Activated T-cell treated with anti-CD3 and anti-CD28 coated beads for 48 hours (primary cell): Measurements from ENCODE around the gene NTSR1.

ENCODE experiments used
- DNase-seq: peaks from one replicate; pipeline ENCODE4 v3.0.0-alpha.2; 2020; ENCODE audit warnings: low read depth

NTSR1 gene

GRCh38 chr20:62802026-62802712, 93.5 kb downstream of the NTSR1 start:
- DNase-seq, result no peak

DNA sequence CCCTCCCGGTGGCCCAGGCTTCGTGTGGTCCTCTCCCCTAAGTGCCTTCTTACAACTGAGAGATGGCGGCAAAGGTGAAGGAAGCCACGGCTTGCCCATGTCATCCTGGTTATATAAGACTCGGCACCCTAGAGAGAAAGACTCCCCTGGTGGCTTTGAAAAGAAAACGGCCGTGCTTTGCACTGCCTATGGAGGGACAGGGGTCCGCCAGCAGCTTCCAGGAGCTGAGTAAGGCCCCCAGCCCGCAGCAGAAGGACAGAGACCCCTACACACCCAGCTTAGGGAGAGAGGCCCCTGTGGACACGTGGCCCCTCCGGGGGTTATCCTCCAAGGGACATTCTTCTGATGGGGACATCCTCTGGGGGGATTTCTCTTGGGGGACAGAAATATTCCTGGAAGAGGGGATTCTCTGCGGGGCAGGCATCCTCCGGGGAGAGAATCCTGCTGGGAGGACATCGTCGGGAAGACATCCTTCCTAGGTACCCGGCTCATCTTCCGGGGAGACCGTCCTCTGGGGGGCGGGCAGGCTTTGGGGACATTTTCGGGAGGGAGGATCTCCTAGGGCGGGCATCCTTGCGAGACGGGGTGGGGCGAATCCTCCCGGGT, 95.5 kb downstream of the NTSR1 start:
- no peak for DNase-seq

- DNase-seq, result peak; percentile 62
Measured at GRCh38 chr20:62804627-62805154, 96.1 kb downstream of the NTSR1 start, which contains the start of gene OGFR. Gene OGFR (plus strand): TSS chr20:62804835. CDS start chr20:62804860, 25 bp downstream.

- no peak for DNase-seq
Measured at GRCh38 chr20:62805155-62805710, 96.6 kb downstream of the NTSR1 start.

DNA sequence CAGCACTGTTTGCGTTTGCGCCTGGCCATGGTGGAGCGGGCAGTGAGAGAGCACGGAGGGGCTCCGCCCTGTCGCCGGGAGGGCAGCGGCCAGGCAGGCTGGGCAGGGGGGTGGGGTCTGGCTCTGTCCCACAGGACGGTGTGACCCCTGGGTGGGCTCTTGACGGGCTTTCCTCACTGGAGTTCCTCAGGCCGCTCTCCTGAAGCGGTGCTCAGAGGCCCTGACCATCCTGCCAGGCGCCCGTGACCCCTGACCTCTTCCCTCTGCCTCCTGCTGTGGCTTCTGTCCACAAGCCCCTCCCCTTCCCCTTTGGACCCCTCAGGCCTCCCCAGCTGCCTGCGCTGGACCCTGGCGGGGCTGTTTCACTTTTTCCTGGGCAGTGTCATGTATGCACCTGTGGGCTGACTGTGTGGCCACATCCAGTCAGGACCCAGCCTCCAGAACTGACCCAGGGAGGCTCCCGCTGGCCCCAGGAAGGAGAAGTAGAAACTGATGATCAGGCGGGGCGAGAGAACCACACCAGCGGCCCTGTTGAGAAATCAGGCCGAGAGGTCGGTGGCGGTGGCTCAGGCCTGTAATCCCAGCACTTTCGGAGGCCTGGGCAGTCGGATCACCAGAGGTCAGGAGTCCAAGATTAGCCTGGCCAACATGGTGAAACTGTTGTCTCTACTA, 97.2 kb downstream of the NTSR1 start:
- no peak for DNase-seq

DNA sequence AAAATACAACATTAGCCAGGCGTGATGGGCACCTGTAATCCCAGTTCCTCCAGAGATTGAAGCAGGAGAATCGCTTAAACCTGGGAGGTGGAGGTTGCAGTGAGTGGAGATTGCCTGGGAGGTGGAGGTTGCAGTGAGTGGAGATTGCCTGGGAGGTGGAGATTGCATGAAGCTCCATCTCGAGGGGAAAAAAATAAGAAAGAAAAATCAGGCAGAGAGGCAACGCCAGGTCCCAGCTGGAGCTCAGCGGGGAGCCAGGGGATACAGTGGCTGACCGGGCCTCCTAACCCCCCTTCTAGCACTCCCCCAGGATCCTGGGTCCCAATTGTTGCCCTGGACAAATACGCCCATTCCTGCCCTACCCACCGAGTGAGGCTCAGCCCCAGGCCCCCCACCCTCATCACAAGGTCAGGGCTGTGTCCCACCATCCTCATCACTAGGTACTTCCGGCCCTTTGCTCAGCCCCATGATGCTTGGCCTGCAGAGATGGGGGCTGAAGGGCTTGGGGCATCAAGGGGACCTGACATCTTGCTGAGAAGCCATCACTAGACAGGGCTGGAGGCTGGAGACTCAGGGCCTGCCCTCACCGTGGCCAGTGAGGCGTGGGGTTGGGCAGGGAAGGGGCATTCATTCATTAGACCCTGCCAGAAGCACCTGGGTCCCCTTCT, 97.9 kb downstream of the NTSR1 start:
- DNase-seq, result no peak

DNA sequence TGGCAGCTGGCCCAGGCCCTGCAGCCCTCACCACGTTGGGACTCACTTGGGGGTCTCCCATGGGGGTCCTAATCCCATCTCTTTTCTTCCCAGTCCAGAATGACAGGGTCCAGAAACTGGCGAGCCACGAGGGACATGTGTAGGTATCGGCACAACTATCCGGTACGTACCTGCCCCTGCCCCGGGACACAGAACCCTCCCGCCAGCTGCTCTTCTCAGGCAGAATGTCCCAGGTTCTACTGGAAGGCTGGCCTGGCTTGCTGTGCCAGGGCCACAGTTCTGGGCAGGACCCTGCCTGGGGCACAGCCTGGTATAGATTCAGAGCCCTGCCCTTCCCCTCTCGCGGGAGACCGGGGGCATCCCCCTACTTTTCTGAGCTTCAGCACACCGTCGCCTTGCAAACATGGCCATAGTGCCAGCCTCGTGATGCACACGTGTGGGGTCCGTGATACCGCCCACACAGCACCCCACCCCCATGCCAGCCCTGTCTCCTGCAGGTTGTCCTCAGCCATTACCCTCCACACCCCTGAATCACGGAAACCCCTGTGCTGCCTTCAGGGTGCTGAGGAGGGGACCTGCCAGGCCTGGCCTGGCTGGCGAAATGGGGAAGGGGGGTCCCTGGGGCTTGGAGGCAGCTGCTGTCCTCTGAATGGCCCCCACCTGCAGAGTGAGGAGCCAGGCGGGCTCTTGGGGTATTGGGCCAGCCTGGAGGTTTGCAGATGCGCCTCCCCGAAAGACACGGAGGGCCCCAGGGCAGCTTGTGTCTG, 99.0 kb downstream of the NTSR1 start:
- DNase-seq, result no peak

DNA sequence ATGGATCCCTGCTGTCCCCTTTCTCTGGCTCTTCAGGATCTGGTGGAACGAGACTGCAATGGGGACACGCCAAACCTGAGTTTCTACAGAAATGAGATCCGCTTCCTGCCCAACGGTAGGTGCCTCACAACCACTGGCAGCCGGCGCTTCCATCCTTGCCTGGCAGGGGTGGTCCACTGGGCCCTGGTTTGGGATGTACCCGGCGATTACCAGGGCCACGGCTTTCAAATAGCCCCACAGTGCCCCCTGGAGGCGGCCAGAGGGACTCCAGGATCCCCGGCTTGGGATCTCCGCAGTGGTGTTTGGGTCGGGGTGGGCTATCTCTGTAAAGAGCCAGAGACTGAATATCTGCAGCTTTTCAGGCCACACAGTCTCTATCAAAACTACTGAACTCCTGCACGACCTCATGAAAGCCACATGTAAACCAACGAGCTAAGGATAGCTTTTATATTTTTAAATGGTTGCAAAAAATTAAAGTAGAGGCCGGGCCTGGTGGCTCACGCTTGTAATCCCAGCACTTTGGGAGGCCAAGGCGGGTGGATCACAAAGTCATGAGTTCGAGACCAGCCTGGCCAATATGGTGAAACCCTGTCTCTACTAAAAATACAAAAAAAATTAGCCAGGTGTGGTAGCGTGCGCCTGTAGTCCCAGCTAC, 99.7 kb downstream of the NTSR1 start:
- DNase-seq, result peak; percentile 65

- DNase-seq, result no peak
Measured at GRCh38 chr20:62809530-62810428, 101.1 kb downstream of the NTSR1 start.

DNA sequence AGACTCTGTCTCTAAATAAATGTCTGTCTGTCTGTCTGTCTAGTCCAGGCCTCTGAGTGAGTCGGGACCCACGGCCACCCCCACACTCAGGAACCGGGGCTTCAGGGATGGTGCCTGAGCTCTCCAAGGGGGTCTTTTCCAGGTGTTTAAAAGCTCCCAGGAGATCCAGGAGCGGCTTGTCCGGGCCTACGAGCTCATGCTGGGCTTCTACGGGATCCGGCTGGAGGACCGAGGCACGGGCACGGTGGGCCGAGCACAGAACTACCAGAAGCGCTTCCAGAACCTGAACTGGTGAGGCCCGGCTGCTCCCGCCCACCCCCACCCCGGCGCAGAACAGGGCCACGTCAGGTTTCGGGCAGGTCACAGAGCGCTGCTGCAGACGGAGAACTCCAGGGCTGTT, 102.7 kb downstream of the NTSR1 start:
- no peak for DNase-seq

DNA sequence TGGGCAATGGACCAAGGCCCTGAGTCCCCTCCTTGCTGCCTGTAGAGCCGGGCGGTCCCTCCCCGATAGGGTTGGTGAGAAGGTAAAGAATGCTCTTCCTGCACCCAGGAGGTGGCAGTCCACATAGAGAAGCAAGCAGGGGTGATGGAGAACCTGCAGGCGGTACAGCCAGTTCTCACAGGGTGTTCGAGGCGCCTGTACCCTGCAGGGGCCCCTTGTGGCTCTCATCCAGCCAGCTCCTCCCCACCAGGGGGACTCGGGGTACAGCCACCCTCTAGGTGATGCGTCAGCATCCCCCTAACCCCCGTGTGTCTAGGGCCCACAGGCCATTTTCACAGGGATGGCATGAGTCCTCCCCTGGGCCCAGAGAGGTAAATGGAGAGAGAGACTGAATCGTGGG, 103.1 kb downstream of the NTSR1 start:
- DNase-seq, result no peak
